HG02571 (cell line): ENCODE data around the gene SOX11.

Experiments
- ATAC-seq: cut with Tn5 transposase; IDR thresholded peaks from one replicate; pipeline ENCODE4 v1.9.1; 2021; ENCODE audit warnings: mild to moderate bottlenecking, moderate library complexity; ENCODE audit not compliant: unreplicated experiment

The SOX11 gene

DNA sequence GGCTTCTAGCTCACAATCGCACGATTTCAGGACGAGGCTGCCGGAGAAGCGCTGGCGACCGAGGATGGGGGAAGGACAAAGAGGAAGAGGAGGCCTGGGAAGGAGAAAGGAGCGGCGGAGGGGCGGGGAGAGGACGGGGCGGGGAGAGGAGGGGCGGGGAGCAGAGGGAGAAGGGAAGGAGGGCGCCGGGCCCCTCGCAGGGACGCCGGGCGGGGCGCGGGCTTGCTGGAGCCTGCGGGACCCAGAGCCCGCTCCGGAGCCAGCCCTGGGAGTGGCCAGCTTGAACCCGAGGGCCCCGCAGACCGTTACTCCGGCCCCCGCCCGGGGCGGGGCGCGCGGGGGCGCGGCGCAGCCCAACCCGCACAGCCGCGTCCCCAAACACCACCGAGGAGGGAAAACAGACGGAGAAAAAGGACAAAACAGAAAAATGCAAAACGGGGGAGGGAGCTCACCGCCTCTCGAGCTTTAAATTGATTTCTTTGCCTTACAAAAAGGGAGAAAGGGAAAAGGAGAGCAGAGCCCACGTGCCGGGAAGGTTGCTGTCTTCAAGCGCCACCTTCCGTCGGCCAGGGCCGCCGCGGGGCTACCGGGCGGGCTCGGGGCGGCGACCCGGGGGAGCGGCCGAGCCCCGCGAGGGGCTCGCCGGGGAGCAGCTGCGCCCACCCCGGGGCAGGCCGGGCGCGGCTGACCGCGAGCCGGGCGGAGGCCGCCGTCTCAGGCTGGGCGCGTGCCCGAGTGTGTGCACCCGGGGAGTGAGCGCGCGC, 781 bp upstream of the SOX11 start:
- no peak for ATAC-seq

DNA sequence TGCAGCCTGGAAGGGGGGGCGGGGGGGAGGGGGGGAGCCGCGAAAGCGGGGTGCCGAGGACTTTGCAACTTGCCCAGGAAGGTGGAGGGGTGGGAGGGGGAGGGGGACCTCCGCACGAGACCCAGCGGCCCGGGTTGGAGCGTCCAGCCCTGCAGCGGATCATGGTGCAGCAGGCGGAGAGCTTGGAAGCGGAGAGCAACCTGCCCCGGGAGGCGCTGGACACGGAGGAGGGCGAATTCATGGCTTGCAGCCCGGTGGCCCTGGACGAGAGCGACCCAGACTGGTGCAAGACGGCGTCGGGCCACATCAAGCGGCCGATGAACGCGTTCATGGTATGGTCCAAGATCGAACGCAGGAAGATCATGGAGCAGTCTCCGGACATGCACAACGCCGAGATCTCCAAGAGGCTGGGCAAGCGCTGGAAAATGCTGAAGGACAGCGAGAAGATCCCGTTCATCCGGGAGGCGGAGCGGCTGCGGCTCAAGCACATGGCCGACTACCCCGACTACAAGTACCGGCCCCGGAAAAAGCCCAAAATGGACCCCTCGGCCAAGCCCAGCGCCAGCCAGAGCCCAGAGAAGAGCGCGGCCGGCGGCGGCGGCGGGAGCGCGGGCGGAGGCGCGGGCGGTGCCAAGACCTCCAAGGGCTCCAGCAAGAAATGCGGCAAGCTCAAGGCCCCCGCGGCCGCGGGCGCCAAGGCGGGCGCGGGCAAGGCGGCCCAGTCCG, 540 bp downstream of the SOX11 start:
- no peak for ATAC-seq

GRCh38 chr2:5693287-5694201, 1.4 kb downstream of the SOX11 start:
- ATAC-seq = no peak

DNA sequence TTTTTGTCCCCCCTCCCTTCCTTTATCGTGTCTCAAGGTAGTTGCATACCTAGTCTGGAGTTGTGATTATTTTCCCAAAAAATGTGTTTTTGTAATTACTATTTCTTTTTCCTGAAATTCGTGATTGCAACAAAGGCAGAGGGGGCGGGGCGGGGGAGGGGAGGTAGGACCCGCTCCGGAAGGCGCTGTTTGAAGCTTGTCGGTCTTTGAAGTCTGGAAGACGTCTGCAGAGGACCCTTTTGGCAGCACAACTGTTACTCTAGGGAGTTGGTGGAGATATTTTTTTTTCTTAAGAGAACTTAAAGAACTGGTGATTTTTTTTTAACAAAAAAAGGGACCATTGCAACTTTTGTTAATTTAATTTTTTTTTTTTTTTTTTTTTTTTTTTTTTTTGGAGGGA, 2.1 kb downstream of the SOX11 start:
- no peak for ATAC-seq

DNA sequence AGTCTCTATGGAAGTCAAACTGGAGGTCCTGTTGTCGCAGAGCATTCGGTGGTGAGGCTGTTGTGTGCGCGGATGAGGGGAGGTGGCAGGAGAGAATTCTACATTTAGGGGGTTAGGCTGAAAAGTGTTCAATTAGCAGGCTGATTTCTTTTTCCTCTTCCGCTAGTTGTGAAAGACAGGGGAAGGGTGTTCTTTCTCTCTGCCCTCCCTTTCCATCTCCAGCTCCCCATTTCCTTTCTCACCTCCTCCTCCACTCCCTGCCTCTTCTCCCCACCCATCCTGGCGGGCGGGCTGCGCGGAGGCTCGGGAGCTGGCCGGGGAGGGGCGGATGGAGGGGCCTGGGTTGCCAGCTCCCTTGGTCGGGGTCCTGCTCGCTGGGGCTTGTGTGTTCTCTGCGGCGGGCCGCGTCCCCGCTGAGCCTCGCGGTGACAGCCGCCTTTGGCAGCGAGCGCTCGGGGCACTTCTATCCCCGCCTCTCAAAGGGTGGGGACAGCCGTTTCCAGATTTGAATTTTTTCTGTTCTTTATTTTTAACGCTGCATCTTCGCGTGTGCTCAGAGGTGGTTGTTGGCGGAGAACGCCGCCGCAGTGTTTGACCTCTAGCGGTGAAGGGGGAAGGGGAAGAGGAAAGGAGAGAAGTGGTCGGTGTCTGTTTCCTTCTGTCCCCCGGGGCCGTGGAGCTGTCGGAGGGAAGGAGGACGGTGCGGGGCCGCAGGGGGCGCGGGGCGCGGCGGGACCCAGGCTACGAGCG, 3.6 kb downstream of the SOX11 start:
- no peak for ATAC-seq

DNA sequence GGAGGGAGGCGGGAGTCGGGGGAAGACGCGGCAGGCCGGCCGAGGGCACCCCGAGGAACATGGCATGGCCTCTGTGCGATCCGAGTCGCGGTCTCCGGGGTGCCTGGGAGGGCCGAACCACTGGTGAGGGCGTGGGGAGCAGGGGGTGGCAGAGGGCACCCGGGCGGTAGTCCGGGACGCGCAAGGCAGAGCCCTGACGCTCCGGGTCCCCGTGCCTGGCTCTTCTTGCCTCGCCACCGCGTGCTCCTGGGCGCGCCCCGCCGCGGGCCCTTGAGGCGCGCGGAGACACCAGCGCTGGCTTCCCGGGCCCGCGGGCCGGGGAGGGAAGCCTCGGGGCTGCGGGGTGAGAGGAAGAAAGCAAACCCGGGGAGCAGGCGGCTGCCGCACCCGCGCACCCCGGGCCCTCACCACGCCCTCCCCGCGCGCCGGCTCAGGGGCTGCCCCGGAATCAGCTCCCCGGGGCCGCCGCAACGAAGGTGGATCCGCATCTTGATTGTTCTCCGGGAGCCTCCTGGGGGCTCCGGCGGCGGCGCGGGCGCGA, 4.3 kb downstream of the SOX11 start:
- no peak for ATAC-seq

DNA sequence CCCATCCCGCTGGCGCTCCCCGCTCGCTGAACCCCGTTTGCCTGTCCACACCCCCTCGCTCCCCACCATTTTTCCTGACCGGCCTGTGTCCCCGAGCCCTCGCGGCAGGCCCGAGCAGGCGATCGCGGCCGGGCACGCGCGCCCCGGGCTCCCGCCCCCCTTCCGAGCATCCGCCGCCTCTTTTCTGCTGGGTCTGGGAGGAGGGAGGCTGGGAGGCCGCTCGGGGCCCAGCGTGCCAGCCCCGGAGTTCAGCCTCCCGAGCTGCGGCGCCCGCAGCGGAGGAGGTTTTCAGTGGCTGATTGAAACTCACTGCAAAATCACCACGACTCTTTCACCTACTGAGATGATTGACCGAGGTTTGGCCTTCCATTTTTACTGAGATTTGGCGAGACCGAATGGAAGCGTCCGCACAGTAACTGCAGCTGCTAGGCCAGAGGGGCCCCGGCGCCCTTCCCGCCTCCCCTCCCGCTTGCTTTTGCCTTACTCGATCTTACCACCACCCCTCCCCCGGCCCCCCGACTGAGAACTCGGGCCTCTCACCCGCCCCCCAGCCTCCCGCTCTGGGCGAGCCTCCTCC, 4.8 kb downstream of the SOX11 start:
- no peak for ATAC-seq

DNA sequence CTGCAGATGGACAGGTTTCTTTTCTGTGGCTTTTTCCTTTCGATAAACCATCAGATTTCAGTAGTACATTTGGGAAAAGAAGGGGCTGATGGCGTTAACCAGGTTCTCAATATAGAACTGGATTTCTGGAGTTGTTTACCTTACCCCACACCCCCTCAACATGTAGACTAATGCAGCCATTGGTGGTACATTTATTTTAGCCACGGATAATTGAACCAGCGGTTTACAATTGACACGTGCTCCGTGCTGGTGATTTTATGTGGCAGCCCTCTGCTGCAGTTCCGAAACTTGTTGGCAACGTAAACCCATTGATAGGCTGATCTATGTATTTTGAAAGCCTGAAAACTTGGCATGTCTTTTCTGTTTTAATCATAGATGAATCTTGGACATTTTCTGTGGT, 5.4 kb downstream of the SOX11 start:
- no peak for ATAC-seq

DNA sequence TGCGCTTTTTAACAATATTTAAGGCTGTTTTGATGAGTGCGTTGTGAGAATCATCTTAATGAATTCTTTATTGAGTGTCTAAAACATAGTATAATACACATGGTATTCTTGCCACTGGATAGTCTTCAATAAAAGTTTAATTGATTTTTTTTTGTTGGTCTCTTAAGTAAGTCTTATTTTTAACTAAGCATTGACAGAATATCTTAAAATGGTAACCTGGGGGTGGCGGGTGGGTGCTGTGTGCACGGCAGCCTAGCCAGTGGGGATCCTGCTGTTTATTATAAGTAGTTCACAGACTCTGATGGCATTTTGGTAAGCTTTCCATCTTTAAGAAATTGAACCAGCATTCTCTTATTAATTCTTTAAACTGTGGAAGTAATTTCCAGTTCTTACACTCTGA, 6.0 kb downstream of the SOX11 start:
- ATAC-seq = no peak

GRCh38 chr2:5699963-5700362, 7.8 kb downstream of the SOX11 start:
- ATAC-seq = no peak

DNA sequence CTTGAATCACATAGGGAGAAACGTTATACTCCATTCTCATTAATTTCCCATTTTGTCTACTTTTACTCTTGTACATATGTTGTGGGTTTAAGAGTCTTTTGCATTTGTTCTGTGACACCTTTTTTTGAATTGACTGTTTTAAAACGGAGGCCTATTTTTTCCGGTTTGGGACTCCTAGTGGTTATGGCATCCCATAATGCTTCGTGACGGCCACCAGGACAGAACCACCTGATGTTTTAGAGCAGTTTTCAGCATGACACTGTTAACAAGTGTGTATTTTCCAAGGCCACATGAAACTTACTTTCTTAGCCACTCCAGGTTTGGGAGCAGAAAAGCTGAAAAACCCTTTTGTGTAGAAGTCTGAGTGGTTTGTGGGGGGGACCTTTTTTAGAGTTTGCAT, 8.4 kb downstream of the SOX11 start:
- no peak for ATAC-seq

- ATAC-seq = no peak
Observed at GRCh38 chr2:5701266-5701665, 9.1 kb downstream of the SOX11 start.

DNA sequence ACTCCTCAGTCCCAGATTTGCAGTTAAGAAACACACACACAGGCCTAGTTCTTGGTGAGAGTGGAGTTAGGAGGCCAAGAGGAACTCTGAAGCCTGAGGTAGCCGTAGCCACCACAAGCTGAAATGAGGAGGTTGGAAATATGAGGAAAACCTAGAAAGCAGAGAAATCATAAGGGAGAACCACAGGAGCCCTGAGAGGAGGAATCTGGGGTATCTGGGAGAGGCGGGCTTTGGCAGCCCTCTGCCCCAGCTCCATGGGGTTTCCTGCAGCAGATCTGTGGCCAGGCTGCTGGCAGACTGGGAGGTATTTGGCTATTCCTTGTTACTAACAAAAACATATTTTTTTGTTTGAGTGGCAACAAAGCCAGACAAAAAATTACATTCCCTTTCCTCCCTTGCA, 11.0 kb downstream of the SOX11 start:
- no peak for ATAC-seq

- no peak for ATAC-seq
Observed at GRCh38 chr2:5705490-5705889, 13.3 kb downstream of the SOX11 start.

DNA sequence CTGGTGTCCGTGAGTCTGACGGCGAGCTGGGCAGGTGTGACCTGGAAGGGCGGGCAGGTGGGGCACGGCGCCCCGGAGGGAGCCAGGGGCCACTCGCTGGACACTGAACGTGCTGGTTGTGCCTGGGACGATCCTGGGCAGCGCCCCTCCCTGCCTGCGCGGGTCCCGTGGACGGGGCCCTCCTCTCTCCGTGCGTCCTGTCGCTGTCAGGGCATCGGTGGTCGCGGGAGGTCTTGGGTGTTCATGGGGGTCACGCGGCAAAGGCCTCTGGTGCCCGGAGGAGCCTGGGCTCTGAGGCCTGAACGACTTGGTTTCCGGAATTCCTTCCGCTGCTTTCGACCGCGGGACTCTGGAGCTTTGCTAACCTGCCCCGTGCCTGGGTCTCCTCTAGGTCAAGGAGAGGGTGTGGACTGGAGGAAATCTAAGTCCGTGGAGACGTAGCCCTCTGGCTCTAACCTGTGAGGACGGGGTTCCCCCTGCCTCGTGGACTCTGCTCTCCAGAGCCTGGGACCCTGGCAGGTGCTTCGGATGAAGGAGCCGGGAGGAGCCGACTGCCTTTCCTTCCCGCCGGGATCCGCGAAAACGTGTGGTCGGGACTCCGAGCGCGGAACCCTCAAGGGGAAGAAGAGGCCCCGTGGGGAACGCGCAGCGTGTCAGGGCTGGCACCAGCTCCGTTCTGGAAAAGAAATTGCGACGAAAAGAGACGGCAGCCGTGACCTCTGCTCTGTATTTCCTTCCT, 14.7 kb downstream of the SOX11 start:
- ATAC-seq = no peak

DNA sequence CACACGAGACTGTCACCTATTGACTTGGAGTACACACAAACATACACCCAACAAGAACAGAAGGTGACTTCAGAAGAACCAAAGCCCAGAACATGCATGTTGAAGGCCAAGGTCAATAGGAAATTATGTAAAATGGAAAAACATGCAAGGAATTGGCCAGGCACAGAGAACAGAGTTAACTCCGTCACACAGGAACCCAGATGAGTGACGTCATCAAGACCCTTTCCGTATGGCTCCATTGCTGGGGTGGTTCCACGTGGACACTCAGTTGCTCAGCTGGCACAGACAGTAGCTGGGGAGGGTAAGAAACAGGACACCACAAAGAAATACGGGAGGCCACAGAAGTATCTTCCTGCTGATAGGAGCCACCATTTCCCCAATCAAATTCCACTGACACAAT, 18.4 kb downstream of the SOX11 start:
- ATAC-seq = no peak

- ATAC-seq = no peak
Observed at GRCh38 chr2:5713101-5713500, 20.9 kb downstream of the SOX11 start.

GRCh38 chr2:5719629-5720334, 27.6 kb downstream of the SOX11 start:
- ATAC-seq = no peak

- no peak for ATAC-seq
Observed at GRCh38 chr2:5720426-5720825, 28.2 kb downstream of the SOX11 start.
